ENCODE data around the gene SLC2A6. TPM values are rescaled to one million over a fixed set of nuclear protein-coding genes. Genes with fewer than 3 reads are reported as not detected.

SLC2A6 gene
- polyA plus RNA-seq, 1 donor (not counting 4 experiments of a cell fraction or from before 2014, with no cell fraction given) = 15.9 TPM

GRCh38 chr9:133457748-133458147, 21.2 kb downstream of the SLC2A6 start:
- no peak overlapping the region for H3K27ac ChIP-seq (ENCODE audit: control insufficient read depth, insufficient read depth, low read length)
- dilution Hi-C loops (cut with MboI; ENCODE audit: extremely low pct_ligation_motif_present, low sequenced_read_pairs) = no loop called here

DNA sequence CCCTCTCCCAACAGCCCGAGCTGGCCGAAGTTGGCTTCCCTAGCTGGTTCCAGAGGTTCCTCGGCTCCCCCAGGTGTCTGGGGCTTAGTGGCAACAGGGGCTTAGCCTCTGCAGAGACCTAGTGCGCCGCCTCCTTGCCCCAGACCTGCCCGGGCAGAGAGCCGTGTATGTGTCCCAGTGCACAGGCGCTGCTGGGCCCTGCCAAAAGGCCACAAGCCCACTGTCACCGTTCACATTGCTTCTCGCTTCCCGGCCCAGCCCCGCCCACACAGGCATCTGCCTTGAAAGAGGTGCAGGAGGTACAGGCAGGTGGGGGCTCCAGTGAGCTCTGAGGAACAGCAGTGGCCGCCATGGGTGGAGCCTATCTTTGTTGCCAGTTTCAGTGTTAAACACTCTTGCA, 21.7 kb downstream of the SLC2A6 start:
- Histone ChIP-seq H3K9me3 (ENCODE audit: control insufficient read depth, low read depth, low read length) (no peaks in the 10 kb centered on the region), H3K9me1 (ENCODE audit: control insufficient read depth, extremely low read depth, insufficient read depth, low read length) (peaks cover 4% of the 10 kb centered on the region), H4K20me1 (ENCODE audit: control insufficient read depth, extremely low read depth, insufficient read depth, low read length) (no peaks in the 10 kb centered on the region), H3K79me2 (ENCODE audit: control insufficient read depth, insufficient read depth, low read length) (no peaks in the 10 kb centered on the region), H2AFZ (ENCODE audit: control insufficient read depth, low read length) (no peak overlapping the region), H3K36me3 (ENCODE audit: control insufficient read depth in 2 of 2, extremely low read depth in 1 of 2, insufficient read depth in 2 of 2, low read length in 2 of 2) (no peaks in the 10 kb centered on the region), H3K4me2 (ENCODE audit: control insufficient read depth, extremely low read depth, insufficient read depth, low read depth, low read length) (no peak overlapping the region), H3K9ac (ENCODE audit: control insufficient read depth, extremely low read depth, insufficient read depth, low read length) (no peak overlapping the region), H3K27ac (ENCODE audit: control insufficient read depth, insufficient read depth, low read length) (no peak overlapping the region), H3K27me3 (ENCODE audit: control insufficient read depth, extremely low read depth, insufficient read depth, low read length) (peaks cover 7% of the 10 kb centered on the region), H3K4me1 (ENCODE audit: control insufficient read depth, extremely low read depth, insufficient read depth, low read length) (peaks cover 5% of the 10 kb centered on the region), H3K4me3 (ENCODE audit: control insufficient read depth in 2 of 3, extremely low read depth in 1 of 3, insufficient read depth in 2 of 3, low read depth in 1 of 3, low read length in 3 of 3) (no peak overlapping the region)
- FAIRE-seq (no peak), DNase-seq (ENCODE audit: low read depth, low spot score) (no peak)
- dilution Hi-C loops (cut with MboI; ENCODE audit: extremely low pct_ligation_motif_present, low sequenced_read_pairs) = no loop called here
- TF ChIP-seq EZH2 (IDR thresholded peaks at IDR 0.05; ENCODE audit: low read length) (no peak), CTCF (optimal IDR thresholded peaks at IDR 0.05 in 1 of 3, IDR thresholded peaks at IDR 0.05 in 1 of 3, conservative IDR thresholded peaks at IDR 0.05 in 1 of 3; ENCODE audit: extremely low read depth in 1 of 3, insufficient read depth in 2 of 3, low read length in 3 of 3) (no peak)

More at GRCh38 chr9:133457748-133458147, 21.2 kb downstream of the SLC2A6 start:
- no peak for DNase-seq (ENCODE audit: low read depth, low spot score)
- Histone ChIP-seq H3K27me3 (ENCODE audit: control insufficient read depth, extremely low read depth, insufficient read depth, low read length) (peaks cover 7% of the 10 kb centered on the region), H3K4me1 (ENCODE audit: control insufficient read depth, extremely low read depth, insufficient read depth, low read length) (peaks cover 5% of the 10 kb centered on the region), H3K36me3 (ENCODE audit: control insufficient read depth in 2 of 2, extremely low read depth in 1 of 2, insufficient read depth in 2 of 2, low read length in 2 of 2) (no peaks in the 10 kb centered on the region), H3K9ac (ENCODE audit: control insufficient read depth, extremely low read depth, insufficient read depth, low read length) (no peak overlapping the region), H3K9me1 (ENCODE audit: control insufficient read depth, extremely low read depth, insufficient read depth, low read length) (peaks cover 4% of the 10 kb centered on the region), H3K4me2 (ENCODE audit: control insufficient read depth, extremely low read depth, insufficient read depth, low read depth, low read length) (no peak overlapping the region), H3K9me3 (ENCODE audit: control insufficient read depth, low read depth, low read length) (no peaks in the 10 kb centered on the region), H4K20me1 (ENCODE audit: control insufficient read depth, extremely low read depth, insufficient read depth, low read length) (no peaks in the 10 kb centered on the region), H3K79me2 (ENCODE audit: control insufficient read depth, insufficient read depth, low read length) (no peaks in the 10 kb centered on the region), H2AFZ (ENCODE audit: control insufficient read depth, low read length) (no peak overlapping the region), H3K4me3 (ENCODE audit: control insufficient read depth in 2 of 3, extremely low read depth in 1 of 3, insufficient read depth in 2 of 3, low read depth in 1 of 3, low read length in 3 of 3) (no peak overlapping the region)
- FAIRE-seq = no peak
- TF ChIP-seq EZH2 (IDR thresholded peaks at IDR 0.05; ENCODE audit: low read length) = no peak
- no peak for TF ChIP-seq CTCF (optimal IDR thresholded peaks at IDR 0.05 in 1 of 3, IDR thresholded peaks at IDR 0.05 in 1 of 3, conservative IDR thresholded peaks at IDR 0.05 in 1 of 3; ENCODE audit: extremely low read depth in 1 of 3, insufficient read depth in 2 of 3, low read length in 3 of 3)

Measured in keratinocyte (primary cell).